Neutrophil (primary cell): ENCODE data around the gene MRGPRF.
A peak's percentile ranks its signal among the peaks of the same experiment; 100 is the strongest.

Experiments used
- H3K27ac ChIP-seq: fragments of 200-600 bp; sonication (generic); 2 replicates; pipeline ENCODE4 v1.5.1; 2016; ENCODE audit warnings: mild to moderate bottlenecking, moderate library complexity
- H3K27me3 ChIP-seq: fragments of 200-600 bp; sonication (generic); 2 replicates; pipeline ENCODE4 v1.6.0; 2016; ENCODE audit warnings: mild to moderate bottlenecking
- H3K36me3 ChIP-seq: fragments of 200-600 bp; sonication (generic); 2 replicates; pipeline ENCODE4 v1.5.1; 2017
- H3K4me1 ChIP-seq, 2 experiments: fragments of 200-600 bp in 1 of 2; sonication (generic) in 1 of 2; 1 replicate in 1 of 2; 2 replicates in 1 of 2; pipeline versions ENCODE4 v1.5.1 to v1.6.1; 2013 to 2016; ENCODE audit warnings: low read depth in 1 of 2, low read length in 1 of 2, mild to moderate bottlenecking in 1 of 2, moderate library complexity in 1 of 2; ENCODE audit not compliant: control insufficient read depth in 1 of 2, insufficient read depth in 1 of 2
- H3K4me3 ChIP-seq, 2 experiments: fragments of 200-600 bp in 1 of 2; sonication (generic) in 1 of 2; 1 replicate in 1 of 2; 2 replicates in 1 of 2; pipeline ENCODE4 v1.5.1; 2013 to 2016; ENCODE audit warnings: low read depth in 1 of 2, low read length in 1 of 2, mild to moderate bottlenecking in 1 of 2, moderate library complexity in 1 of 2
- H3K9me3 ChIP-seq: fragments of 200-600 bp; sonication (generic); 2 replicates; pipeline ENCODE4 v1.5.1; 2016
- TF ChIP-seq, protein P1 (sequence below): fragments of 200-600 bp; sonication (generic); IDR thresholded peaks from 2 replicates; pipeline ENCODE4 v1.5.1; 2016; ENCODE audit warnings: antibody characterized with exemption

MRGPRF gene

DNA sequence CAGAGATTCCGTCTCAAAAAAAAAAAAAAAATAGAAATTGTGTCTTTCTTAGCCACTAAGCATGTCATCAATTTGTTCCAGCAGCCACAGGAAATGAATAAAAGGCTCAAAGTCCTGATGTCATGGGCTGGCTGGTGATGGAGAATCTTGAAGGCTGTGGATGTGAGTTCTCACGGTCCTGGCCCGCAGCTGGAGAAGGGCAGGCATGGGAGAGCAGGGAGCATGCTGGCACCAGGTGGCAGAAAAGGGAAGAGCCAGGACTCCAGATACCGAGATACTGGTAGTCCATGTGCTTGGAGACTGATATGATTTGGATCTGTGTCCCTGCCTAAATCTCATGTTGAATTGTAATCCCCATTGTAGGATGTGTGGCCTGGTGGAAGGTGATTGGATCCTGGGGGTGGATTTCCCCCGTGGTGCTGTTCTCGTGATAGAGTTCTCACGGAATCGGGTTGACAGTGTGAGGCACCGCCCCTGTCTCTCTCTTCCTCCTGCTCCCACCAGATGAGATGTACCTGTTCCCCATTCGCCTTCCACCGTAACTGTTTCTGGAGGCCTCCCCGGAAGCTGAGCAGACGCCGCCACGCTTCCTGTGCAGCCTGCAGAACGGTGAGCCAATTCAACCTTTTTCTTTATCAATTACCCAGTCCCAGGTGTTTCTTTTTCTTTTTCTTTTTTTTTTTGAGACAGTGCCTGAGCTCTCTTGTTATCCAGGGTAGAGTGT lies 50.4 kb downstream of the MRGPRF start:
- Histone ChIP-seq H3K4me1 (peaks cover 13 to 14% of the 10 kb centered on the region in 2 experiments), H3K27ac (peak overlapping the region; percentile 65)

DNA sequence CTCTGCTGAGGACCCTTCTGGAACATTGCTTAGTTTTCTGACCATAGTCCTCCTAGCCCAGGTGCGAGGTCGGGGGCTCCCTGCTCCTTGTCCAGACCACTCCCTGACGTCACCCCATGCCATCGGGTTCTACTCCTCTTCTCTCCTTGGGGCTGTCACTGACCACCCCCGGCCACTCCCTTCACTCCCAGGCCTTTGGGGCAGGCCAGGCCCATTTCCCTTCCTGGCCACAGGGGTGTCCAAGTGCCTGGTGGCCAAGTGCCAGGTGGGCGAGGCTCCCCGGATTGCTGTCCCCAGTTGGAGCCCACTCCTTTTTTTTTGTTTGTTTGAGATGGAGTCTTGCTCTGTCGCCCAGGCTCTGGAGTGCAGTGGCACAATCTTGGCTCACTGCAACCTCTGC lies 51.8 kb downstream of the MRGPRF start:
- H3K9me3 ChIP-seq: no peaks in the 10 kb centered on the region
- peaks cover 13 to 20% of the 10 kb centered on the region in 2 experiments for H3K4me1 ChIP-seq
- H3K27ac ChIP-seq: no peak overlapping the region
- H3K36me3 ChIP-seq: no peaks in the 10 kb centered on the region
- H3K4me3 ChIP-seq: no peak overlapping the region
- TF ChIP-seq, protein P1, sequence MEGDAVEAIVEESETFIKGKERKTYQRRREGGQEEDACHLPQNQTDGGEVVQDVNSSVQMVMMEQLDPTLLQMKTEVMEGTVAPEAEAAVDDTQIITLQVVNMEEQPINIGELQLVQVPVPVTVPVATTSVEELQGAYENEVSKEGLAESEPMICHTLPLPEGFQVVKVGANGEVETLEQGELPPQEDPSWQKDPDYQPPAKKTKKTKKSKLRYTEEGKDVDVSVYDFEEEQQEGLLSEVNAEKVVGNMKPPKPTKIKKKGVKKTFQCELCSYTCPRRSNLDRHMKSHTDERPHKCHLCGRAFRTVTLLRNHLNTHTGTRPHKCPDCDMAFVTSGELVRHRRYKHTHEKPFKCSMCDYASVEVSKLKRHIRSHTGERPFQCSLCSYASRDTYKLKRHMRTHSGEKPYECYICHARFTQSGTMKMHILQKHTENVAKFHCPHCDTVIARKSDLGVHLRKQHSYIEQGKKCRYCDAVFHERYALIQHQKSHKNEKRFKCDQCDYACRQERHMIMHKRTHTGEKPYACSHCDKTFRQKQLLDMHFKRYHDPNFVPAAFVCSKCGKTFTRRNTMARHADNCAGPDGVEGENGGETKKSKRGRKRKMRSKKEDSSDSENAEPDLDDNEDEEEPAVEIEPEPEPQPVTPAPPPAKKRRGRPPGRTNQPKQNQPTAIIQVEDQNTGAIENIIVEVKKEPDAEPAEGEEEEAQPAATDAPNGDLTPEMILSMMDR: no peak
- H3K27me3 ChIP-seq: no peaks in the 10 kb centered on the region

More for the DNA sequence above, 50.4 kb downstream of the MRGPRF start:
- Histone ChIP-seq H3K36me3 (no peaks in the 10 kb centered on the region), H3K4me3 (no peak overlapping the region), H3K9me3 (no peaks in the 10 kb centered on the region), H3K27me3 (peaks cover 7% of the 10 kb centered on the region)
- TF ChIP-seq, protein P1: no peak

DNA sequence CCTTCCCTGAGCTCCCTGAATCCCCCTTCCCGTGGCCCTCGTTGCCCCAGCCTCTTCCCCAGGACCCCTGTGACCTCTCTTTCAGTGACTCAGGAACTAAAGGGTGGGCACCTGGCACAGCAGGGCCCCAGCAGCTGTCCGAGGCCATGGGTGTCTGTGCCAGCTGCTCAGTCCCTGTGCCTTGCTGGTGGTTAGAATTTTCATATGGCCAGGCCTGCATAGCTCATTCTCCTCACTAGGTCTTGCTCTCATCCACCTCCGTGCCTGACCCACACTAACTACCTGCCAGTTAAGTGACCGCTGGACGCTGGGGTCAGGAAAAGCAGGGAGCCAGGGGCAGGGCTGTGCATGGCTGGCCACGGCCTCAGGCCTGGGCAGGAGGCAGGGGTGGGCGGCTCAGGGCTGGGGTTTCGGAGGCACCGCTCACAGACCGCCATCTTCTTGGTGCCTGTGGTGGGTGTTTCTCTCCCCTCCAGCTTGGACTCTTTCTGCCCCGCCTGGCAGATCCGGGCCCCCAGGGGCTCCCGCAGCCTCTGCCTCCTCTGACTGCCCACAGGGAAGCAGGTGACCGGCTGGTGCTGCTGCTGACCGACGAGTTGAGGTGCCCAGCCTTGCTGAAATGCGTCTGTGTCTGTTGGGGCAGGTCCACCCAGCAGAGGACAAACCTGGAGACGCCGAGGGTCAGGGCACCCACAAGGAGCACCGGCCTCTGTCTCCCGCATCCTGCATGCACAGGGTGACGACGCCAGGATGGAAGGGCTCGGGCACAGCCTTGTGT lies 52.6 kb downstream of the MRGPRF start:
- Histone ChIP-seq H3K27me3 (no peaks in the 10 kb centered on the region), H3K36me3 (no peaks in the 10 kb centered on the region), H3K4me3 (no peak overlapping the region), H3K9me3 (no peaks in the 10 kb centered on the region), H3K27ac (no peak overlapping the region), H3K4me1 (peaks cover 15 to 26% of the 10 kb centered on the region in 2 experiments)
- TF ChIP-seq, protein P1: no peak

DNA sequence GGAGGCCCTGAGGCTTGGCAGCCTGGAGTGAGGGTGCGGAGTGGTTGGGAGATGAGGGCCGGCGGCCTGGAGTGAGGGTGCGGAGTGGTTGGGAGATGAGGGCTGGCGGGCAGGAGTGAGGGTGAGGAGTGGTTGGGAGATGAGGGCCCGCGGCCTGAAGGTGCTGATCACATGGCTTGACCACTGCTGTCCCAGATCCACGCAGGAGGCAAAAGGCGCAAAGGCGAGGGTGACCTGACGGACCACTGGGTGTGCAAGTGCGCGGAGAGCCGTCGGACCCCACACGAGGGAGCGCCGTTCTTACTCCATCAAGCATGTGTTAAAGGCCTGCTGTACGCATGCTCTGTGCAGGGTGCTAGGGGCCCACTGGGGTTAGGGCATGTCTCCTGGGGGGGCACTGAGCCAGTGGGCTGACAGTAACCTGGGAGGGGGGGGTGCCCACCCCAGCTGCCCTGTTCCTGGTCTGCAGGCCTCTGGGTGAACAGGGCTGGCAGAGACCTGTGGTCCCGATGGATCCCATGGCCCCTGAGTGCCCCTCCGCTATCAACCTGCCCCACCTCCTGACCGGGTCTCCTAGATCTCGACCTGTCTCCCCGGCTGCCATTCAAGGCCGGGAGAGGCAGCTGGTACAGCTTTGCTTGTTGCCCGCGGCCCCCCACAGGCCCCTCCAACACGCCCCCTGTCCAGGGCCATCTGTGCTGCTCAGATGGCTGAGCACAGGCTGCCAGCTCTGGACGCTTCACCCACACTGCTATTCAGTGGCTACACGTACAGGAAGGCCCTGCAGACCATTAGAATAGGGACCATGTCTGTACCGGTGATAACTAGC lies 53.4 kb downstream of the MRGPRF start:
- Histone ChIP-seq H3K36me3 (no peaks in the 10 kb centered on the region), H3K27me3 (no peaks in the 10 kb centered on the region), H3K4me3 (no peak overlapping the region), H3K4me1 (peaks cover 22 to 33% of the 10 kb centered on the region in 2 experiments), H3K9me3 (no peaks in the 10 kb centered on the region), H3K27ac (no peak overlapping the region)
- TF ChIP-seq, protein P1: no peak

GRCh38 chr11:68958211-68958610 lies 54.8 kb downstream of the MRGPRF start:
- H3K4me3 ChIP-seq: no peak overlapping the region
- no peaks in the 10 kb centered on the region for H3K36me3 ChIP-seq
- TF ChIP-seq, protein P1: no peak
- no peak overlapping the region for H3K27ac ChIP-seq
- no peaks in the 10 kb centered on the region for H3K27me3 ChIP-seq
- no peaks in the 10 kb centered on the region for H3K9me3 ChIP-seq
- H3K4me1 ChIP-seq: peaks cover 18 to 27% of the 10 kb centered on the region in 2 experiments
